ENCODE data around the gene BCAS3. TPM values are rescaled to one million over a fixed set of nuclear protein-coding genes. Genes with fewer than 3 reads are reported as not detected.

BCAS3 gene
- polyA plus RNA-seq, 1 donor from 2014 or later = 21.6 TPM

- Histone ChIP-seq H3K4me3 (ENCODE audit: low read length) (no peak overlapping the region), H3K4me2 (ENCODE audit: low read length) (no peak overlapping the region), H3K9me2 (ENCODE audit: insufficient read depth, low read length) (no peaks in the 10 kb centered on the region), H3K36me3 (ENCODE audit: insufficient read depth, low read length) (no peaks in the 10 kb centered on the region), H4K20me1 (ENCODE audit: insufficient read depth) (no peaks in the 10 kb centered on the region), H3K79me2 (replicated peaks; ENCODE audit: insufficient read depth, low read length) (no peaks in the 10 kb centered on the region), H2AFZ (ENCODE audit: low read depth, low read length) (no peak overlapping the region), H3K9me3 (ENCODE audit: low read length) (no peaks in the 10 kb centered on the region), H3F3A (ENCODE audit: insufficient read depth, low read length, poor library complexity, severe bottlenecking) (no peaks in the 10 kb centered on the region), H3K27me3 (ENCODE audit: insufficient read depth, low read depth, low read length) (no peaks in the 10 kb centered on the region), H3K9ac (ENCODE audit: low read length) (no peak overlapping the region), H3K27ac (ENCODE audit: low read length) (no peak overlapping the region)
- TF ChIP-seq SMC3 (conservative IDR thresholded peaks at IDR 0.05; ENCODE audit: poor library complexity) = no peak
- TF ChIP-seq EP300 (conservative IDR thresholded peaks at IDR 0.05; ENCODE audit: poor library complexity, severe bottlenecking) = no peak
- TF ChIP-seq REST (IDR thresholded peaks at IDR 0.05; ENCODE audit: borderline replicate concordance) = no peak
- no peak for TF ChIP-seq TAF1 (IDR thresholded peaks at IDR 0.05; ENCODE audit: low read depth)
- TF ChIP-seq CTCF (IDR thresholded peaks at IDR 0.05; ENCODE audit: poor library complexity, severe bottlenecking) = no peak
- TF ChIP-seq RAD21 (conservative IDR thresholded peaks at IDR 0.05) = no peak
- no peak for TF ChIP-seq POLR2AphosphoS5 (IDR thresholded peaks at IDR 0.05)
- no peak for TF ChIP-seq MXI1 (conservative IDR thresholded peaks at IDR 0.05; ENCODE audit: poor library complexity, severe bottlenecking)
- no peak for TF ChIP-seq EZH2 (IDR thresholded peaks at IDR 0.05; ENCODE audit: borderline replicate concordance, insufficient read depth, low read length, poor library complexity, severe bottlenecking)
Observed at GRCh38 chr17:61248399-61248798, 570.7 kb downstream of the BCAS3 start.

GRCh38 chr17:61249649-61250299 lies 572.1 kb downstream of the BCAS3 start:
- Histone ChIP-seq H3K4me2 (ENCODE audit: low read length) (no peak overlapping the region), H3K9me3 (ENCODE audit: low read length) (no peaks in the 10 kb centered on the region), H3K79me2 (replicated peaks; ENCODE audit: insufficient read depth, low read length) (no peaks in the 10 kb centered on the region), H4K20me1 (ENCODE audit: insufficient read depth) (no peaks in the 10 kb centered on the region), H2AFZ (ENCODE audit: low read depth, low read length) (no peak overlapping the region), H3F3A (ENCODE audit: insufficient read depth, low read length, poor library complexity, severe bottlenecking) (no peaks in the 10 kb centered on the region), H3K36me3 (ENCODE audit: insufficient read depth, low read length) (no peaks in the 10 kb centered on the region), H3K9me2 (ENCODE audit: insufficient read depth, low read length) (no peaks in the 10 kb centered on the region), H3K9ac (ENCODE audit: low read length) (no peak overlapping the region), H3K4me3 (ENCODE audit: low read length) (no peak overlapping the region), H3K27me3 (ENCODE audit: insufficient read depth, low read depth, low read length) (no peaks in the 10 kb centered on the region), H3K27ac (ENCODE audit: low read length) (no peak overlapping the region)
- TF ChIP-seq RAD21 (conservative IDR thresholded peaks at IDR 0.05) (no peak), POLR2AphosphoS5 (IDR thresholded peaks at IDR 0.05) (no peak), SMC3 (conservative IDR thresholded peaks at IDR 0.05; ENCODE audit: poor library complexity) (no peak), TAF1 (IDR thresholded peaks at IDR 0.05; ENCODE audit: low read depth) (no peak), EZH2 (IDR thresholded peaks at IDR 0.05; ENCODE audit: borderline replicate concordance, insufficient read depth, low read length, poor library complexity, severe bottlenecking) (no peak), MXI1 (conservative IDR thresholded peaks at IDR 0.05; ENCODE audit: poor library complexity, severe bottlenecking) (no peak), CTCF (IDR thresholded peaks at IDR 0.05; ENCODE audit: poor library complexity, severe bottlenecking) (no peak), REST (IDR thresholded peaks at IDR 0.05; ENCODE audit: borderline replicate concordance) (no peak), EP300 (conservative IDR thresholded peaks at IDR 0.05; ENCODE audit: poor library complexity, severe bottlenecking) (no peak)
